H1 (cell line): ENCODE data around the gene LRP1-AS. TPM values are rescaled to one million over a fixed set of nuclear protein-coding genes. Genes with fewer than 3 reads are reported as not detected.

ENCODE experiments used
- CTCF ChIA-PET: fragments of 300-600 bp; sonication (Branson Sonifier 250); formaldehyde crosslinking; loops from one replicate; lab custom pipeline; 2021; ENCODE audit not compliant: partially characterized antibody; lab: Charles Lee
- POLR2A ChIA-PET: fragments of 300-600 bp; sonication (Branson Sonifier 250); formaldehyde crosslinking; loops from one replicate; lab custom pipeline; 2021; ENCODE audit warnings: inconsistent platforms; ENCODE audit not compliant: partially characterized antibody; lab: Charles Lee
- DNase-seq, 2 experiments: peaks; one replicate each; pipeline versions ENCODE4 v3.0.0 to v3.0.0-alpha.2; 2010 to 2022; ENCODE audit warnings: low spot score in 2 of 2, low read depth in 1 of 2, mixed read lengths in 1 of 2
- FAIRE-seq: peaks from 2 replicates; lab custom pipeline; 2011; peaks lifted over from hg19 to GRCh38; lab: Jason Lieb, UNC
- H2AFZ ChIP-seq: 2 replicates; pipeline ENCODE4 v1.8.1; 2012; ENCODE audit warnings: low read length, inconsistent platforms
- H2AK5ac ChIP-seq: 2 replicates; pipeline ENCODE4 v1.6.1; 2013; ENCODE audit warnings: low read depth, low read length
- H2BK120ac ChIP-seq: replicated peaks from 2 replicates; pipeline ENCODE3; 2013; ENCODE audit warnings: low read depth, low read length, inconsistent platforms
- H2BK12ac ChIP-seq: 2 replicates; pipeline ENCODE4 v1.6.1; 2013; ENCODE audit warnings: low read depth, low read length
- H2BK15ac ChIP-seq: 2 replicates; pipeline ENCODE4 v1.6.1; 2013; ENCODE audit warnings: low read length
- H2BK20ac ChIP-seq: 2 replicates; pipeline ENCODE4 v1.6.1; 2013; ENCODE audit warnings: low read length
- H2BK5ac ChIP-seq: 2 replicates; pipeline ENCODE4 v1.6.1; 2013; ENCODE audit warnings: low read depth, low read length
- H3K14ac ChIP-seq: 2 replicates; pipeline ENCODE4 v1.6.1; 2013; ENCODE audit warnings: inconsistent platforms; ENCODE audit not compliant: insufficient read length
- H3K18ac ChIP-seq: 2 replicates; pipeline ENCODE4 v1.6.1; 2013; ENCODE audit warnings: low read length; ENCODE audit errors: extremely low read depth
- H3K23ac ChIP-seq: 2 replicates; pipeline ENCODE4 v1.6.1; 2013; ENCODE audit warnings: inconsistent platforms; ENCODE audit not compliant: insufficient read length
- H3K23me2 ChIP-seq: 2 replicates; pipeline ENCODE4 v1.6.1; 2013; ENCODE audit warnings: low read depth, low read length
- H3K27ac ChIP-seq: 2 replicates; pipeline ENCODE4 v1.6.1; 2011; ENCODE audit warnings: low read depth, low read length, inconsistent platforms
- H3K27me3 ChIP-seq, 4 experiments: replicated peaks in 1 of 4; 1 replicate in 1 of 4; 2 replicates in 3 of 4; pipeline versions ENCODE4 v1.6.1 to v1.8.1; 2011 to 2013; ENCODE audit warnings: low read length in 3 of 4, mild to moderate bottlenecking in 3 of 4, inconsistent platforms in 2 of 4, mixed read lengths in 2 of 4, moderate library complexity in 1 of 4; ENCODE audit not compliant: control insufficient read depth in 3 of 4, insufficient read depth in 3 of 4; ENCODE audit errors: extremely low read depth in 1 of 4
- H3K36me3 ChIP-seq, 4 experiments: 2 replicates each; pipeline versions ENCODE4 v1.6.1 to v1.8.1; 2011 to 2013; ENCODE audit warnings: mild to moderate bottlenecking in 4 of 4, low read length in 3 of 4, moderate library complexity in 2 of 4, control low read depth in 1 of 4, inconsistent platforms in 1 of 4; ENCODE audit not compliant: insufficient read depth in 4 of 4, control insufficient read depth in 2 of 4
- H3K4ac ChIP-seq: replicated peaks from 2 replicates; pipeline ENCODE3; 2013; ENCODE audit warnings: low read length, low read depth, mixed read lengths, inconsistent platforms; ENCODE audit not compliant: insufficient read length
- H3K4me1 ChIP-seq, 4 experiments: replicated peaks in 1 of 4; 1 replicate in 1 of 4; 2 replicates in 3 of 4; pipeline versions ENCODE4 v1.6.1 to v1.8.1; 2011 to 2013; ENCODE audit warnings: low read length in 3 of 4, inconsistent platforms in 2 of 4, mixed read lengths in 1 of 4; ENCODE audit not compliant: insufficient read depth in 4 of 4, control insufficient read depth in 3 of 4
- H3K4me2 ChIP-seq, 2 experiments: 2 replicates each; pipeline versions ENCODE4 v1.6.1 to v1.8.1; 2011 to 2013; ENCODE audit warnings: low read depth in 2 of 2, low read length in 2 of 2, control low read depth in 1 of 2, inconsistent platforms in 1 of 2, mild to moderate bottlenecking in 1 of 2; ENCODE audit not compliant: insufficient read depth in 1 of 2
- H3K4me3 ChIP-seq, 4 experiments: fragments of 200-600, 300-600 bp in 1 of 4; sonication (generic), shearing (Covaris generic), sonication (Bioruptor Twin) in 1 of 4; 2 replicates each; pipeline versions ENCODE4 v1.5.1 to v1.8.1; 2011 to 2016; ENCODE audit warnings: low read length in 4 of 4, low read depth in 3 of 4, control low read depth in 2 of 4, inconsistent platforms in 2 of 4, mild to moderate bottlenecking in 2 of 4, mixed read lengths in 1 of 4, moderate library complexity in 1 of 4; ENCODE audit not compliant: insufficient read depth in 2 of 4; ENCODE audit errors: extremely low read depth in 1 of 4
- H3K56ac ChIP-seq: replicated peaks from 2 replicates; pipeline ENCODE3; 2013; ENCODE audit warnings: low read depth, mild to moderate bottlenecking, mixed read lengths, low read length, inconsistent platforms; ENCODE audit not compliant: insufficient read length
- H3K79me1 ChIP-seq: 2 replicates; pipeline ENCODE4 v1.6.1; 2013; ENCODE audit warnings: low read depth, low read length, control low read depth
- H3K79me2 ChIP-seq, 2 experiments: 2 replicates each; pipeline versions ENCODE4 v1.6.1 to v1.8.1; 2012 to 2013; ENCODE audit warnings: low read length in 2 of 2, mild to moderate bottlenecking in 2 of 2, inconsistent platforms in 1 of 2; ENCODE audit not compliant: insufficient read depth in 2 of 2, control insufficient read depth in 1 of 2
- H3K9ac ChIP-seq, 4 experiments: replicated peaks in 1 of 4; 1 replicate in 1 of 4; 2 replicates in 3 of 4; pipeline versions ENCODE4 v1.6.1 to v1.8.1; 2011 to 2013; ENCODE audit warnings: low read depth in 3 of 4, low read length in 3 of 4, control low read depth in 2 of 4, mild to moderate bottlenecking in 2 of 4, moderate library complexity in 2 of 4, inconsistent platforms in 1 of 4; ENCODE audit errors: extremely low read depth in 1 of 4
- H3K9me3 ChIP-seq, 2 experiments: 2 replicates each; pipeline versions ENCODE4 v1.6.1 to v1.8.1; 2012 to 2013; ENCODE audit warnings: mild to moderate bottlenecking in 2 of 2, moderate library complexity in 2 of 2, control low read depth in 1 of 2, inconsistent platforms in 1 of 2, low read depth in 1 of 2, low read length in 1 of 2, mixed read lengths in 1 of 2; ENCODE audit not compliant: insufficient read depth in 2 of 2
- H4K20me1 ChIP-seq, 2 experiments: replicated peaks in 1 of 2; 2 replicates each; pipeline versions ENCODE3 to v1.8.1; 2011 to 2013; ENCODE audit warnings: inconsistent platforms in 2 of 2, low read length in 2 of 2, mild to moderate bottlenecking in 1 of 2; ENCODE audit not compliant: insufficient read depth in 2 of 2, control insufficient read depth in 1 of 2
- H4K5ac ChIP-seq: 2 replicates; pipeline ENCODE4 v1.6.1; 2013; ENCODE audit warnings: low read length, low read depth, mixed read lengths, inconsistent platforms; ENCODE audit not compliant: insufficient read length
- H4K8ac ChIP-seq: 2 replicates; pipeline ENCODE4 v1.8.0; 2013; ENCODE audit warnings: mild to moderate bottlenecking, moderate library complexity, low read length, inconsistent platforms; ENCODE audit not compliant: insufficient read depth; ENCODE audit errors: extremely low read depth
- H4K91ac ChIP-seq: replicated peaks from 2 replicates; pipeline ENCODE3; 2013; ENCODE audit warnings: low read length, mixed read lengths, inconsistent platforms; ENCODE audit not compliant: insufficient read length
- BCL11A ChIP-seq, 2 experiments: IDR thresholded peaks; one replicate each; pipeline ENCODE4 v1.6.1; 2011; ENCODE audit warnings: low read depth in 2 of 2, low read length in 2 of 2, mild to moderate bottlenecking in 2 of 2
- CTBP2 ChIP-seq: IDR thresholded peaks from 2 replicates; pipeline ENCODE4 v1.7.0; 2011; ENCODE audit warnings: borderline replicate concordance, mild to moderate bottlenecking, moderate library complexity, mixed read lengths, low read length; ENCODE audit not compliant: insufficient read depth, insufficient read length
- GTF2F1 ChIP-seq: IDR thresholded peaks from 2 replicates; pipeline ENCODE4 v1.6.1; 2012; ENCODE audit warnings: low read depth, low read length, improper control_type of control experiment, borderline replicate concordance
- POLR2AphosphoS5 ChIP-seq: IDR thresholded peaks from 2 replicates; pipeline ENCODE4 v1.6.1; 2011; ENCODE audit warnings: low read depth, low read length
- SAP30 ChIP-seq: fragments of 300-600 bp; sonication (generic); IDR thresholded peaks from 2 replicates; pipeline ENCODE4 v1.7.1; 2012; ENCODE audit warnings: low read length, moderate library complexity, mild to moderate bottlenecking, inconsistent platforms; ENCODE audit not compliant: insufficient read depth, insufficient replicate concordance
- SP1 ChIP-seq: IDR thresholded peaks from 2 replicates; pipeline ENCODE4 v1.6.1; 2011; ENCODE audit warnings: low read depth, low read length
- WGBS, 2 experiments: shearing (Covaris generic) in 1 of 2; methylation state at CpG; one replicate each; pipeline versions ENCODE4 v1.1.6 to v1.1.7; 2013 to 2015; ENCODE audit warnings: low lambda C conversion rate in 2 of 2, mixed read lengths in 2 of 2, inconsistent platforms in 1 of 2, low coverage in 1 of 2, missing lambda C conversion rate in 1 of 2; ENCODE audit not compliant: insufficient replicate concordance in 2 of 2, insufficient coverage in 1 of 2, insufficient read length in 1 of 2; ENCODE audit errors: extremely low coverage in 1 of 2, missing lambda C conversion rate in 1 of 2; 5-methylcytosine and 5-hydroxymethylcytosine counted together
- polyA plus RNA-seq, 7 experiments: library from polyadenylated mRNA; depleted of rRNA in 3 of 7; stranded (reverse) in 5 of 7; unstranded in 2 of 7; fragments of >200 nt in 5 of 7; fragments of 200-250 nt in 2 of 7; gene quantifications; 1 replicate in 5 of 7; 2 replicates in 1 of 7; 4 replicates in 1 of 7; pipeline versions ENCODE4 v1.2.1 to v1.2.3, GENCODE V29; 2011 to 2013; ENCODE audit warnings: missing spikeins in 2 of 7, mixed read lengths in 2 of 7
- total RNA-seq: library from RNA; stranded (reverse); fragmentation: NEBNext Ultra II Directional; extraction: Animal tissue kit (Norgen Biotek cat#: 25700); gene quantifications from 2 replicates; pipeline ENCODE4 v1.2.1, GENCODE V29; 2021

Gene LRP1-AS
- total and polyA plus RNA-seq, 2 of the 8 experiments (the other 6 are each of a cell fraction or from before 2014, with no cell fraction given): not detected

GRCh38 chr12:57130941-57131340 lies 16.5 kb downstream of the LRP1-AS start:
- Histone ChIP-seq H3K36me3 (no peaks in the 10 kb centered on the region; a peak in 1 of 8 replicates), H2AK5ac (peak overlapping the region; percentile 41; the same call in 1 of the 2 replicates), H3K23me2 (peaks cover 6% of the 10 kb centered on the region; the same call in 1 of the 2 replicates), H3K79me1 (peaks cover 13% of the 10 kb centered on the region), H3K4me2 (peak overlapping the region in 1 of 2 experiments; percentile 86; a peak in 2 of 4 replicates), H3K9me3 (no peaks in the 10 kb centered on the region), H4K5ac (no peak overlapping the region), H3K27ac (no peak overlapping the region), H3K14ac (no peak overlapping the region), H4K8ac (no peak overlapping the region), H4K20me1 (peaks cover 5 to 14% of the 10 kb centered on the region in 2 experiments), H2BK120ac (no peak overlapping the region), H3K4me1 (peaks cover 32 to 54% (median 35%) of the 10 kb centered on the region in 4 experiments), H3K9ac (no peak overlapping the region), H2BK20ac (no peak overlapping the region), H2AFZ (no peak overlapping the region), H3K79me2 (peaks cover 7 to 62% of the 10 kb centered on the region in 2 experiments; a peak in 3 of 4 replicates), H3K23ac (no peak overlapping the region), H3K56ac (no peak overlapping the region), H3K4ac (no peak overlapping the region), H2BK5ac (no peak overlapping the region), H3K4me3 (peak overlapping the region in 2 of 4 experiments; percentile 4 to 81; a peak in 3 of 8 replicates), H2BK15ac (no peak overlapping the region), H4K91ac (no peak overlapping the region), H3K18ac (no peak overlapping the region; the same call in 1 of the 2 replicates), H3K27me3 (no peaks in the 10 kb centered on the region), H2BK12ac (peak overlapping the region; percentile 78; the same call in 1 of the 2 replicates)
- 77% methylated on average over 2 of the region's 2 CpGs; no CpG with 5 or more reads in 1 of the 2 experiments for WGBS, 2 experiments
- ChIA-PET CTCF (interaction anchor here (0.8 to 19.8 kb wide), 9 partner anchors 8 to 61 kb away, joined by 3 to 305 read pairs (median 5); partner anchors contain the start of genes LRP1-AS and STAT6), POLR2A (interaction anchor here (1.2 to 9.3 kb wide), 7 partner anchors 10 to 112 kb away, joined by 4 to 105 read pairs (median 22); partner anchors contain the start of genes LRP1-AS and STAT6)
- DNase-seq: no peak
- no peak for FAIRE-seq
- TF ChIP-seq GTF2F1: no peak
- no peak for TF ChIP-seq SAP30
- TF ChIP-seq CTBP2: no peak
- no peak for TF ChIP-seq SP1
- no peak for TF ChIP-seq BCL11A (IDR thresholded peaks at IDR 0.05; ENCODE audit: low read depth in 2 of 2, low read length in 2 of 2)
- TF ChIP-seq POLR2AphosphoS5: no peak
